ENCODE results near the gene TPCN2. TPM values are rescaled to one million over a fixed set of nuclear protein-coding genes. Genes with fewer than 3 reads are reported as not detected.

Gene TPCN2
- total RNA-seq, 1 experiment from 2014 or later = 20.6 TPM

GRCh38 chr11:69101115-69101791 is 52.5 kb downstream of the TPCN2 start:
- peaks cover 35% of the 10 kb centered on the region for H3K4me1 ChIP-seq (ENCODE audit: control insufficient read depth, insufficient read depth, low read length)
- H3K36me3 ChIP-seq (ENCODE audit: control insufficient read depth, insufficient read depth, low read length) = no peaks in the 10 kb centered on the region
- in situ Hi-C loops (cut with HindIII; ENCODE audit: low pct_unique_long_range_greater_than_20kb, low sequenced_read_pairs) = no loop called here
- CTCF ChIA-PET = interaction anchor here (0.5 to 1.2 kb wide), 9 partner anchors 20 to 555 kb away, joined by 3 to 9 read pairs (median 3); no protein-coding TSS in a partner anchor
- no TSS peak for BruUV-seq (replicated peaks)
- no peaks in the 10 kb centered on the region for H3K27me3 ChIP-seq (ENCODE audit: control insufficient read depth, insufficient read depth, low read length)
- H3K27ac ChIP-seq (ENCODE audit: low read length) = no peak overlapping the region
- intact Hi-C loops (cut with micrococcal nuclease; ENCODE audit: unreplicated experiment) = loop anchor here (5.0 to 10.0 kb wide), 3 partner anchors 114 to 574 kb away; partner anchors contain the start of gene LTO1
- DNase-seq (ENCODE audit: low read depth, low spot score) = peak; percentile 67
- POLR2A ChIA-PET = no interaction called here
- no peaks in the 10 kb centered on the region for H3K9me3 ChIP-seq (ENCODE audit: control insufficient read depth, insufficient read depth, low read depth, low read length)
- H3K4me3 ChIP-seq (ENCODE audit: low read depth in 2 of 2, low read length in 2 of 2) = no peak overlapping the region
- peak; percentile 85 for ATAC-seq
- no peak for TF ChIP-seq POLR2AphosphoS5 (IDR thresholded peaks at IDR 0.05; ENCODE audit: low read depth, low read length)
- TF ChIP-seq, protein P1, sequence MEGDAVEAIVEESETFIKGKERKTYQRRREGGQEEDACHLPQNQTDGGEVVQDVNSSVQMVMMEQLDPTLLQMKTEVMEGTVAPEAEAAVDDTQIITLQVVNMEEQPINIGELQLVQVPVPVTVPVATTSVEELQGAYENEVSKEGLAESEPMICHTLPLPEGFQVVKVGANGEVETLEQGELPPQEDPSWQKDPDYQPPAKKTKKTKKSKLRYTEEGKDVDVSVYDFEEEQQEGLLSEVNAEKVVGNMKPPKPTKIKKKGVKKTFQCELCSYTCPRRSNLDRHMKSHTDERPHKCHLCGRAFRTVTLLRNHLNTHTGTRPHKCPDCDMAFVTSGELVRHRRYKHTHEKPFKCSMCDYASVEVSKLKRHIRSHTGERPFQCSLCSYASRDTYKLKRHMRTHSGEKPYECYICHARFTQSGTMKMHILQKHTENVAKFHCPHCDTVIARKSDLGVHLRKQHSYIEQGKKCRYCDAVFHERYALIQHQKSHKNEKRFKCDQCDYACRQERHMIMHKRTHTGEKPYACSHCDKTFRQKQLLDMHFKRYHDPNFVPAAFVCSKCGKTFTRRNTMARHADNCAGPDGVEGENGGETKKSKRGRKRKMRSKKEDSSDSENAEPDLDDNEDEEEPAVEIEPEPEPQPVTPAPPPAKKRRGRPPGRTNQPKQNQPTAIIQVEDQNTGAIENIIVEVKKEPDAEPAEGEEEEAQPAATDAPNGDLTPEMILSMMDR (IDR thresholded peaks at IDR 0.05) = peak; percentile 100
- TF ChIP-seq REST (IDR thresholded peaks at IDR 0.05; ENCODE audit: insufficient read depth in 1 of 2, low read depth in 2 of 2, low read length in 1 of 2) = peak in 1 of 2 experiments; percentile 65; a peak in 1 of 4 replicates

DNA sequence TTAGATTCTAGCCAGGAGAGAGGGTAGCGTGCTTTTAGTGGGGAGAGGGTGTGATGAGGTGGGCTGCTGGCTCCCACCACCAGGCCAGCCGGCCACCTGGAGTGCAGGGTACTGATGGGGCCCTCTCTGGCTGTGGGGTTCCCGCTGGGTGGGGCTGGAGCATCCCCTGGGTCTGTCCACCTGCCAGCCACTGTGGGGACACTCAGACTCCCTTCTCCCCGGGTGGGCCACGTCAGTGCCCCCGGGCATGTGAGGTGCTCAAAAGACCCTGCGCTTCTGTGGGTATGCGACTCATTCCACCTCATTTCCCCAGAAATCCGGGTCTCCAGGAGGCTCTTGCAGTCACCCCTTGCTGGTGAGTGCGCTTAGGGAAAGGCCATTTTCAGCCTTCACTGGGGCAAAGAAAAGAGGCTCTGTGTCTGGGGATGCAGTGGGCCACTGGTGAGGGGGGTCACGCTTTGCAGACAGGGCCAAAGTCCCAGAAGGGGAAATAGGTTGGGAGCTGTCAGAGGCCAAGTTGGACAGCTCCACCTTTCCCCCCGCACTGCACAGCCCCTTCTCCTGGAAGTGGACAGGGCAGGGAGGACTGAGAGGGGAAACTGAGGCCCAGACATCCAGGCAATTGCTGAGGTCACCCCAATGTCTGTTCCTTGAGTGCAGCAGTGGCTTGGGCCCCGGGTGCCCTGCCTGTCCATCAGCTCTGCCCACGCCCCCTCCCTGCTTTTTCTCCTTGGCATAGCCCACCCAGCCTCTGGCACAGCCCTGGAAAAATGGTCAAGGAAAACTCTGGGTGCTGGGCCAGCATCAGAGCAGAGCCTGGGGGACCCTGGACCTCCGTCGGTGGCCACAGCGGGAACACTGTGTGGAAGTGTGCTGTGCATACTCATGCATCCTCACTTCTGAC is 53.3 kb downstream of the TPCN2 start:
- Histone ChIP-seq H3K4me1 (ENCODE audit: control insufficient read depth, insufficient read depth, low read length) (peaks cover 39% of the 10 kb centered on the region), H3K27ac (ENCODE audit: low read length) (peak overlapping the region; percentile 69), H3K27me3 (ENCODE audit: control insufficient read depth, insufficient read depth, low read length) (no peaks in the 10 kb centered on the region), H3K4me3 (ENCODE audit: low read depth in 2 of 2, low read length in 2 of 2) (no peak overlapping the region), H3K9me3 (ENCODE audit: control insufficient read depth, insufficient read depth, low read depth, low read length) (no peaks in the 10 kb centered on the region), H3K36me3 (ENCODE audit: control insufficient read depth, insufficient read depth, low read length) (no peaks in the 10 kb centered on the region)
- DNase-seq (ENCODE audit: low read depth, low spot score) (no peak), ATAC-seq (peak; percentile 2; the same call in 1 of the 2 replicates)
- TF ChIP-seq, protein P1 (IDR thresholded peaks at IDR 0.05) = no peak
- TF ChIP-seq POLR2AphosphoS5 (IDR thresholded peaks at IDR 0.05; ENCODE audit: low read depth, low read length) (no peak), SIN3A (IDR thresholded peaks at IDR 0.05; ENCODE audit: borderline replicate concordance, insufficient read depth, low read depth, low read length) (no peak), TCF7L2 (IDR thresholded peaks at IDR 0.05; ENCODE audit: low read depth, low read length) (no peak), REST (IDR thresholded peaks at IDR 0.05; ENCODE audit: insufficient read depth in 1 of 2, low read depth in 2 of 2, low read length in 1 of 2) (no peak)
- POLR2A ChIA-PET = interaction anchor here (0.6 kb wide), 1 partner anchor 195 kb away, joined by 3 read pairs; no protein-coding TSS in a partner anchor
- intact Hi-C loops (cut with micrococcal nuclease; ENCODE audit: unreplicated experiment) (loop anchor here (2.0 to 10.0 kb wide), 4 partner anchors 113 to 573 kb away; partner anchors contain the start of gene LTO1), in situ Hi-C loops (cut with HindIII; ENCODE audit: low pct_unique_long_range_greater_than_20kb, low sequenced_read_pairs) (no loop called here)
- no TSS peak for BruUV-seq (replicated peaks)
- CTCF ChIA-PET = interaction anchor here (0.5 to 1.2 kb wide), 10 partner anchors 19 to 554 kb away, joined by 3 to 6 read pairs (median 3); no protein-coding TSS in a partner anchor
